DND-41 (cell line): Measurements from ENCODE around the gene ATR.

Source experiments
- EZH2 ChIP-seq: IDR thresholded peaks from 3 replicates; pipeline ENCODE4 v1.6.1; 2012; ENCODE audit warnings: borderline replicate concordance, low read depth, mild to moderate bottlenecking, moderate library complexity, low read length, inconsistent platforms; ENCODE audit not compliant: severe bottlenecking
- TF ChIP-seq, protein P1 (sequence below): IDR thresholded peaks from 2 replicates; pipeline ENCODE4 v1.5.1; 2012; ENCODE audit warnings: borderline replicate concordance, low read length, moderate library complexity, mild to moderate bottlenecking; ENCODE audit not compliant: poor library complexity, severe bottlenecking; ENCODE audit errors: extremely low read depth

DNA sequence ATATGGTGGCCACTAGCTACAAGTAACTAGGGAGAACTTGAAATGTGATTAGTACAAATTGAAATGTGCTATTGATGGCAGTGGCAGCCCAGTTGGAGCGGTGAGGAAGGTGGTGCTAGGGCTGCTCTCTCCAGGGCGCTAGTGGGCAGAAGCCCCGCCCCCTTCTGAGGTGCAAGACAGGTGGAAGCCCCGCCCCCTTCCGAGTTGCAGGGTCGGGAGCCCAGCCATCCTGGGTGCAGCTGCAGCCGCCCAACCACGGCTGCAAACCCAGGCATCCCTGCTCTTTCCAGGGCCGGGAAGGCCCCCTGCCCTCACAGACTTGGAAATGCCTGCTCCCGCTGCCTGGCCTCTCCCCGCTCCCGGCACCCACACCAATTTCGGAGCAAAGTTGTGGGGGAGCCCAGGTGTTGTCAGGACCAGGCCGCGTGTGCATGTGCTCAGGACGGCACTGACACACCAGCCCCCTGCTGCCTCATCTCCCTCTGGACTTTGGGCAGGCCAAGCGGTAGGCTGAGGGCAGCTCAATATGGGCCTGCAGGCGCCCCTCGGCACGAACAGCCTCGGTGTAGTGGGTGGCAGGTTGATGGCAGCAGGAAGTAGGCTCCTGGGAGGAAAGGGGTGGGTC is 10.0 kb downstream of the ATR start:
- TF ChIP-seq, protein P1, sequence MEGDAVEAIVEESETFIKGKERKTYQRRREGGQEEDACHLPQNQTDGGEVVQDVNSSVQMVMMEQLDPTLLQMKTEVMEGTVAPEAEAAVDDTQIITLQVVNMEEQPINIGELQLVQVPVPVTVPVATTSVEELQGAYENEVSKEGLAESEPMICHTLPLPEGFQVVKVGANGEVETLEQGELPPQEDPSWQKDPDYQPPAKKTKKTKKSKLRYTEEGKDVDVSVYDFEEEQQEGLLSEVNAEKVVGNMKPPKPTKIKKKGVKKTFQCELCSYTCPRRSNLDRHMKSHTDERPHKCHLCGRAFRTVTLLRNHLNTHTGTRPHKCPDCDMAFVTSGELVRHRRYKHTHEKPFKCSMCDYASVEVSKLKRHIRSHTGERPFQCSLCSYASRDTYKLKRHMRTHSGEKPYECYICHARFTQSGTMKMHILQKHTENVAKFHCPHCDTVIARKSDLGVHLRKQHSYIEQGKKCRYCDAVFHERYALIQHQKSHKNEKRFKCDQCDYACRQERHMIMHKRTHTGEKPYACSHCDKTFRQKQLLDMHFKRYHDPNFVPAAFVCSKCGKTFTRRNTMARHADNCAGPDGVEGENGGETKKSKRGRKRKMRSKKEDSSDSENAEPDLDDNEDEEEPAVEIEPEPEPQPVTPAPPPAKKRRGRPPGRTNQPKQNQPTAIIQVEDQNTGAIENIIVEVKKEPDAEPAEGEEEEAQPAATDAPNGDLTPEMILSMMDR: no peak
- TF ChIP-seq EZH2: no peak
